Kidney (tissue), 14 donors: ENCODE data around the gene MTHFSD. TPM values are rescaled to one million over a fixed set of nuclear protein-coding genes. Genes with fewer than 3 reads are reported as not detected.

Experiments used
- DNase-seq, 5 donors: peaks; one replicate each; pipeline ENCODE4 v3.0.0-alpha.2; 2013 to 2020
- FAIRE-seq: peaks from 2 replicates; lab custom pipeline; 2012; peaks lifted over from hg19 to GRCh38; lab: Jason Lieb, UNC
- H3K27ac ChIP-seq, 2 donors: one replicate each; pipeline ENCODE4 v1.7.0; 2013; ENCODE audit warnings: low read depth in 2 of 2, low read length in 2 of 2, inconsistent platforms in 1 of 2
- H3K27me3 ChIP-seq: one replicate; pipeline ENCODE4 v1.7.1; 2013; ENCODE audit warnings: low read length, inconsistent platforms; ENCODE audit not compliant: control insufficient read depth, insufficient read depth
- H3K36me3 ChIP-seq, 3 donors: one replicate each; pipeline versions ENCODE4 v1.7.0 to v1.7.1; 2013; ENCODE audit warnings: low read length in 3 of 3, control low read depth in 1 of 3, inconsistent platforms in 1 of 3; ENCODE audit not compliant: insufficient read depth in 3 of 3, control insufficient read depth in 2 of 3
- H3K4me1 ChIP-seq, 3 donors: one replicate each; pipeline versions ENCODE4 v1.7.0 to v1.7.1; 2013; ENCODE audit warnings: low read length in 3 of 3, inconsistent platforms in 1 of 3, low read depth in 1 of 3; ENCODE audit not compliant: control insufficient read depth in 2 of 3, insufficient read depth in 2 of 3
- H3K4me3 ChIP-seq, 3 donors: one replicate each; pipeline versions ENCODE4 v1.7.0 to v1.8.1; 2013; ENCODE audit warnings: low read length in 3 of 3, control low read depth in 1 of 3, inconsistent platforms in 1 of 3
- H3K9ac ChIP-seq, 3 donors: one replicate each; pipeline versions ENCODE4 v1.7.0 to v1.7.1; 2013; ENCODE audit warnings: low read length in 3 of 3, control low read depth in 1 of 3, inconsistent platforms in 1 of 3
- H3K9me3 ChIP-seq, 3 donors: one replicate each; pipeline versions ENCODE4 v1.7.0 to v1.7.1; 2013; ENCODE audit warnings: low read length in 3 of 3, control low read depth in 1 of 3, inconsistent platforms in 1 of 3; ENCODE audit not compliant: control insufficient read depth in 2 of 3, insufficient read depth in 1 of 3
- intact Hi-C: fragments of 100-400 bp; cut with DNase I; formaldehyde crosslinking; loops from one replicate; pipeline ENCODE4 v1.11.1; 2022
- polyA plus RNA-seq: library from polyadenylated mRNA; stranded (reverse); fragments of 350-450 nt; fragmentation: Illumina TruSeq; extraction: RNeasy Lipid Tissue Mini Kit (QIAGEN cat#74804); gene quantifications from one replicate; pipeline ENCODE4 v1.2.3, GENCODE V29; 2014; ENCODE audit warnings: low read depth, low replicate concordance; ENCODE audit not compliant: insufficient read depth
- total RNA-seq: library from RNA; stranded (reverse); fragmentation: NEBNext Ultra II Directional; extraction: Animal tissue kit (Norgen Biotek cat#: 25700); gene quantifications from one replicate; pipeline ENCODE4 v1.2.1, GENCODE V29; 2021
- TF ChIP-seq, protein P1 (sequence below): IDR thresholded peaks from 3 replicates; pipeline ENCODE4 v1.5.1; 2012; ENCODE audit warnings: mild to moderate bottlenecking, moderate library complexity, borderline replicate concordance; ENCODE audit not compliant: insufficient read depth; ENCODE audit errors: extremely low read depth
- donor health status: control.
- donor health status: control.
- donor health status: control.
- donor health status: control.
- donor health status: control.
- donor health status: DM: yes; HTN: yes; CAD: no.
- donor health status: Normal renal cell carcinoma (clear cell type).

MTHFSD gene
- total and polyA plus RNA-seq, 2 donors from 2014 or later: 11.3 to 26.2 TPM

DNA sequence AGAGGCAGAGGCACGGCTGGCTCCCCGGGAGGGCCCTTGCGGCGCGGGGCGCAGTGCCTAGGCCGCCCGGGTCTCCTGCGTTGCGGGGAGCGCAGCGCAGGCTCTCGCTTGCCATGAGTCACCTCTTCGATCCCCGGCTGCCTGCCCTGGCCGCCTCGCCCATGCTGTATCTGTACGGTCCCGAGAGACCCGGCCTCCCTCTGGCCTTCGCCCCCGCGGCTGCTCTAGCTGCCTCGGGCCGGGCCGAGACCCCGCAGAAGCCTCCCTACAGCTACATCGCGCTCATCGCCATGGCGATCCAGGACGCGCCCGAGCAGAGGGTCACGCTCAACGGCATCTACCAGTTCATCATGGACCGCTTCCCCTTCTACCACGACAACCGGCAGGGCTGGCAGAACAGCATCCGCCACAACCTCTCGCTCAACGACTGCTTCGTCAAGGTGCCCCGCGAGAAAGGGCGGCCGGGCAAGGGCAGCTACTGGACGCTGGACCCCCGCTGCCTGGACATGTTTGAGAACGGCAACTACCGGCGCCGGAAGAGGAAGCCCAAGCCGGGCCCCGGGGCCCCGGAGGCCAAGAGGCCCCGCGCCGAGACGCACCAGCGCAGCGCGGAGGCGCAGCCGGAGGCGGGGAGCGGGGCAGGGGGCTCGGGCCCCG lies 23.7 kb upstream of the MTHFSD start:
- peak overlapping the region; percentile 76 to 85 for H3K27ac ChIP-seq
- no peak overlapping the region for H3K9ac ChIP-seq
- H3K4me1 ChIP-seq: peaks cover 0 to 6% (median 0%) of the 10 kb centered on the region in 3 donors
- DNase-seq: peak in 3 of 5 donors; percentile 46 to 85 (median 48)
- peaks cover 1% of the 10 kb centered on the region for H3K27me3 ChIP-seq
- H3K36me3 ChIP-seq: peaks cover 0 to 2% (median 0%) of the 10 kb centered on the region in 3 donors
- intact Hi-C loops: no loop called here
- no peaks in the 10 kb centered on the region for H3K9me3 ChIP-seq
- H3K4me3 ChIP-seq: peak overlapping the region in 1 of 3 donors; percentile 26
- TF ChIP-seq, protein P1, sequence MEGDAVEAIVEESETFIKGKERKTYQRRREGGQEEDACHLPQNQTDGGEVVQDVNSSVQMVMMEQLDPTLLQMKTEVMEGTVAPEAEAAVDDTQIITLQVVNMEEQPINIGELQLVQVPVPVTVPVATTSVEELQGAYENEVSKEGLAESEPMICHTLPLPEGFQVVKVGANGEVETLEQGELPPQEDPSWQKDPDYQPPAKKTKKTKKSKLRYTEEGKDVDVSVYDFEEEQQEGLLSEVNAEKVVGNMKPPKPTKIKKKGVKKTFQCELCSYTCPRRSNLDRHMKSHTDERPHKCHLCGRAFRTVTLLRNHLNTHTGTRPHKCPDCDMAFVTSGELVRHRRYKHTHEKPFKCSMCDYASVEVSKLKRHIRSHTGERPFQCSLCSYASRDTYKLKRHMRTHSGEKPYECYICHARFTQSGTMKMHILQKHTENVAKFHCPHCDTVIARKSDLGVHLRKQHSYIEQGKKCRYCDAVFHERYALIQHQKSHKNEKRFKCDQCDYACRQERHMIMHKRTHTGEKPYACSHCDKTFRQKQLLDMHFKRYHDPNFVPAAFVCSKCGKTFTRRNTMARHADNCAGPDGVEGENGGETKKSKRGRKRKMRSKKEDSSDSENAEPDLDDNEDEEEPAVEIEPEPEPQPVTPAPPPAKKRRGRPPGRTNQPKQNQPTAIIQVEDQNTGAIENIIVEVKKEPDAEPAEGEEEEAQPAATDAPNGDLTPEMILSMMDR: no peak
- no peak for FAIRE-seq

DNA sequence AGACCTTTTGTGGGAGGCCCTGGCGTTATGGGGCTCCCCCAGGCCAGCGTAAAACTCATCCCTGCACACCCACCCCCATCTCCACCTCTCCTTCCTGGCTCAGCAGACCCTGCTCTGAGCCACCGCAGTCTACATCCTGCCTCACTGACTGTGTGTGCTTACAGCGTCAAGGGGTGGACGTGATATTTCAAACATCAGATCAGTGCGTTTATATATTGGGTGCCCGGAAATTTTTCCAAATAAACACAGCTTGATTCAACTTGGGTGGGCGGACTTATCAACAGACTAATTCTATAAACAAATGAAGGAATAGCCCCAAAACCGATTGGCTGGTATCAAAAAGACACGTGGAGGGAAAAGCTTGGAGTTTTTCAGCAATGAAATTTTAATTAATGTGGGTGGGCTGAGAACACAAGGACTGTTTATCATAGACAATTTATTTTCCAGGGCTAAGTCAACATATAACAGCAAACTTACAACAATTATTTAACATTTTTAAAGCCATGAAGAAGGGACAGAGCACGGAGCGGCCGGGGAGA lies 23.1 kb upstream of the MTHFSD start, which contains the start of gene FOXL1:
FOXL1 (plus strand) TSS at position 489 of the 539 bp plus-strand sequence. CDS start 175 bp downstream, outside the sequence.
- FAIRE-seq (no peak), DNase-seq (peak in 3 of 5 donors; percentile 56 to 94 (median 83))
- Histone ChIP-seq H3K27me3 (peaks cover 2% of the 10 kb centered on the region), H3K9ac (peak within 1 kb of the TSS in 1 of 3 donors; percentile 26), H3K9me3 (no peaks in the 10 kb centered on the region), H3K4me3 (peak within 1 kb of the TSS in 1 of 3 donors; percentile 26), H3K27ac (peak within 1 kb of the TSS; percentile 76 to 85), H3K4me1 (peaks cover 0 to 8% (median 0%) of the 10 kb centered on the region in 3 donors), H3K36me3 (peaks cover 0 to 2% (median 0%) of the 10 kb centered on the region in 3 donors)
- intact Hi-C loops: no loop called here
- TF ChIP-seq, protein P1: no peak

DNA sequence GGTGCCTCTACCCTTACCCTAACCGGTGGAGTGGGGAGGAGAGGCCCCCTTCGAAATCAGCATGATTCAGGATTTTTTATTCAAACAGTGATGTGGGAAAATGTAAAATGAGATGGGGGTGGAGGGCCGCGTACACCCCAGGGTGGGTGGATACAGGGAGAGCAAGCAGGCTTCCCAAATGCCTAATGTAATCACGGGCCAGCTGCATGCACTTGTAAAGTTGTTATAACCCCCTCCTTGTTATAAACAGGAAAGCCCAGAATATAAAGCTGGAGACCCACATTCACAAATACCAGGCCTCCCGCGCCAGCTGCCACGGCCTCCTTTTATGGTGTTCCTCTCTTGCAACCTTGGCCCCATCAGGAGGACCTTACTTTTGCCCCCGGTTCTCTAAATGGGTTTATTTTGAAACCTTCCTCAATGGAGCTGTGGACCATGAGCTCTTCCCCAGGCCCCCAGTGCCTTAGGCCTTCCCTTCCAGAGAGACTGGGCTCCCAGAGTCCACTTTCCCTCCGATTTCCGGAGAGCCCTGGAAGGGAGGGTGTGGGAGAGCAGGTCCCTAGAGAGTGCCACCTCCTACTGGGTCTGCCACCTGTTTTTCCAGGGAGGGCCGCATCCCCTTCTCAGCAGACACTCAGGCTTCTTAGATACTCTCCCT lies 22.4 kb upstream of the MTHFSD start:
- H3K27me3 ChIP-seq: peaks cover 2% of the 10 kb centered on the region
- peak overlapping the region in 2 of 3 donors; percentile 10 to 26 for H3K9ac ChIP-seq
- peak in 2 of 5 donors; percentile 23 to 26 for DNase-seq
- intact Hi-C loops: no loop called here
- H3K27ac ChIP-seq: peak overlapping the region; percentile 76 to 81
- H3K36me3 ChIP-seq: peaks cover 0 to 2% (median 0%) of the 10 kb centered on the region in 3 donors
- H3K4me3 ChIP-seq: peak overlapping the region in 2 of 3 donors; percentile 17 to 48
- peaks cover 0 to 8% (median 2%) of the 10 kb centered on the region in 3 donors for H3K4me1 ChIP-seq
- FAIRE-seq: no peak
- H3K9me3 ChIP-seq: no peaks in the 10 kb centered on the region
- TF ChIP-seq, protein P1: no peak
